ENCODE data around the gene DENND5A. TPM values are rescaled to one million over a fixed set of nuclear protein-coding genes. Genes with fewer than 3 reads are reported as not detected.

DENND5A gene
- polyA plus RNA-seq, 1 donor, result 28.5 TPM

GRCh38 chr11:9126636-9127035 is 138.5 kb downstream of the DENND5A start:
- H3K9me3 ChIP-seq (ENCODE audit: control insufficient read depth, low read depth, low read length), result no peaks in the 10 kb centered on the region
- H3K4me3 ChIP-seq (ENCODE audit: low read length), result no peak overlapping the region
- no peak overlapping the region for H3K27ac ChIP-seq (ENCODE audit: low read length)
- H3K4me1 ChIP-seq (ENCODE audit: control insufficient read depth, insufficient read depth, low read length), result no peaks in the 10 kb centered on the region
- WGBS (ENCODE audit: insufficient coverage, low lambda C conversion rate), result 80% methylated on average over 1 of the region's 2 CpGs
- DNase-seq, result no peak
- no peaks in the 10 kb centered on the region for H3K27me3 ChIP-seq (ENCODE audit: control insufficient read depth, insufficient read depth, low read length)
- no peaks in the 10 kb centered on the region for H3K36me3 ChIP-seq (ENCODE audit: control insufficient read depth, insufficient read depth, low read length)

- H3K4me3 ChIP-seq (ENCODE audit: low read length), result no peak overlapping the region
- H3K27ac ChIP-seq (ENCODE audit: low read length), result no peak overlapping the region
- no peaks in the 10 kb centered on the region for H3K27me3 ChIP-seq (ENCODE audit: control insufficient read depth, insufficient read depth, low read length)
- no peaks in the 10 kb centered on the region for H3K4me1 ChIP-seq (ENCODE audit: control insufficient read depth, insufficient read depth, low read length)
- WGBS (ENCODE audit: insufficient coverage, low lambda C conversion rate), result no CpG with 5 or more reads among the region's 2 CpGs
- H3K36me3 ChIP-seq (ENCODE audit: control insufficient read depth, insufficient read depth, low read length), result no peaks in the 10 kb centered on the region
- DNase-seq, result no peak
- H3K9me3 ChIP-seq (ENCODE audit: control insufficient read depth, low read depth, low read length), result no peaks in the 10 kb centered on the region
Measured at GRCh38 chr11:9125185-9125886, 139.8 kb downstream of the DENND5A start.

DNA sequence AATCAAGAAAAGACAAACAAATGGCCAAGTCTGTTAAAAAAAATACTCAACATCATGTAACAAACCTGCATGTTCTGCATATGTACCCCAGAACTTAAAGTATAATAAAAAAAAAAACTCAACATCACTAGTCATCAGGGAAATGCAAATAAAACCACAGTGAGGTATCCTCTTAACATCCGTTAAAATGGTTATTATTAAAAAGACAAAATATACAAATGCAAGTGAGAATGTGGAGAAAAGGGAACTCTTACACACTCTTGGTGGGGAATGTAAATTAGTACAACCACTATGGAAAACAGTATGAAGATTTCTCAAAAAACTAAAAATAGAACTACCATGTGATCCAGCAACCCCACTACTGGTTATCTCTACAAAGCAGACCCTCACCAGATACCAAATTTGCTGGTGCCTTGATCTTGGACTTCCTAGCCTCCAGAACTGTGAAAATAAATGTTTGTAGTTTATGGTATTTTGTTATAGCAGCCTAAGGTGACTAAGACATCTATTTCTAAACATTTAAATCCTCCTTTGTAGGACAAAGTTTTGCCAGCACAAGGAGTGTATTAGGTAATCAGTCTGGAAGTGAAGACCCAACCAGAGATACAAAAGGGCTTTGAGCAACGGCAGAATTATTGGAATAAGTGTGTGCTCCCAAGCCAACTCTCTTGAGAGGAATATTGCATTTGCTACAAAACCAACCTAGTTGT is 141.4 kb downstream of the DENND5A start:
- no peaks in the 10 kb centered on the region for H3K36me3 ChIP-seq (ENCODE audit: control insufficient read depth, insufficient read depth, low read length)
- no peaks in the 10 kb centered on the region for H3K9me3 ChIP-seq (ENCODE audit: control insufficient read depth, low read depth, low read length)
- no peak overlapping the region for H3K27ac ChIP-seq (ENCODE audit: low read length)
- H3K4me3 ChIP-seq (ENCODE audit: low read length), result no peak overlapping the region
- 100% methylated on average over 1 of the region's 2 CpGs for WGBS (ENCODE audit: insufficient coverage, low lambda C conversion rate)
- H3K27me3 ChIP-seq (ENCODE audit: control insufficient read depth, insufficient read depth, low read length), result no peaks in the 10 kb centered on the region
- no peaks in the 10 kb centered on the region for H3K4me1 ChIP-seq (ENCODE audit: control insufficient read depth, insufficient read depth, low read length)
- no peak for DNase-seq

DNA sequence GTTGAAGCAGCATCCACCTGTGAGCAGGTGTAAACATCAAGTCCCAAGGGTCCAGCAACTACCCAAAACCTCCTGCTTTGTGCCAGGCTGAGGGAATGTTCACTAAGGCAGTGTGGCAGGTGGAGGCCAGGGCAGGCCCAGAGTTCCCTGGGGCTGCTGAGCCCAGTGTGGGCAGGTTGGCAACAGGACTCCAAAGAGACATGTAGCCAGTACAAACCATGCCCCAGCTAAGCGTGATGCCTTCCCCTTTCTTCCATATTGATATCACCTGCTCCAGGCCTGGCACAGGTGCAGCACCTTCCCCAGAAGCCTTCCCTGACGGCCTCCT is 143.7 kb downstream of the DENND5A start:
- Histone ChIP-seq H3K9me3 (ENCODE audit: control insufficient read depth, low read depth, low read length) (no peaks in the 10 kb centered on the region), H3K4me3 (ENCODE audit: low read length) (no peak overlapping the region), H3K4me1 (ENCODE audit: control insufficient read depth, insufficient read depth, low read length) (no peaks in the 10 kb centered on the region), H3K27ac (ENCODE audit: low read length) (no peak overlapping the region), H3K27me3 (ENCODE audit: control insufficient read depth, insufficient read depth, low read length) (no peaks in the 10 kb centered on the region), H3K36me3 (ENCODE audit: control insufficient read depth, insufficient read depth, low read length) (no peaks in the 10 kb centered on the region)
- WGBS (ENCODE audit: insufficient coverage, low lambda C conversion rate), result 88% methylated on average over 1 of the region's 2 CpGs
- DNase-seq, result no peak

GRCh38 chr11:9120664-9121468 is 144.3 kb downstream of the DENND5A start:
- Histone ChIP-seq H3K27ac (ENCODE audit: low read length) (no peak overlapping the region), H3K9me3 (ENCODE audit: control insufficient read depth, low read depth, low read length) (no peaks in the 10 kb centered on the region), H3K4me1 (ENCODE audit: control insufficient read depth, insufficient read depth, low read length) (no peaks in the 10 kb centered on the region), H3K4me3 (ENCODE audit: low read length) (no peak overlapping the region), H3K36me3 (ENCODE audit: control insufficient read depth, insufficient read depth, low read length) (no peaks in the 10 kb centered on the region), H3K27me3 (ENCODE audit: control insufficient read depth, insufficient read depth, low read length) (no peaks in the 10 kb centered on the region)
- DNase-seq, result no peak
- no CpG with 5 or more reads among the region's 9 CpGs for WGBS (ENCODE audit: insufficient coverage, low lambda C conversion rate)

- DNase-seq, result no peak
- WGBS (ENCODE audit: insufficient coverage, low lambda C conversion rate), result no CpG with 5 or more reads among the region's 2 CpGs
- Histone ChIP-seq H3K4me1 (ENCODE audit: control insufficient read depth, insufficient read depth, low read length) (no peaks in the 10 kb centered on the region), H3K4me3 (ENCODE audit: low read length) (no peak overlapping the region), H3K9me3 (ENCODE audit: control insufficient read depth, low read depth, low read length) (no peaks in the 10 kb centered on the region), H3K36me3 (ENCODE audit: control insufficient read depth, insufficient read depth, low read length) (no peaks in the 10 kb centered on the region), H3K27ac (ENCODE audit: low read length) (no peak overlapping the region), H3K27me3 (ENCODE audit: control insufficient read depth, insufficient read depth, low read length) (no peaks in the 10 kb centered on the region)
Measured at GRCh38 chr11:9118277-9118676, 146.9 kb downstream of the DENND5A start.

DNA sequence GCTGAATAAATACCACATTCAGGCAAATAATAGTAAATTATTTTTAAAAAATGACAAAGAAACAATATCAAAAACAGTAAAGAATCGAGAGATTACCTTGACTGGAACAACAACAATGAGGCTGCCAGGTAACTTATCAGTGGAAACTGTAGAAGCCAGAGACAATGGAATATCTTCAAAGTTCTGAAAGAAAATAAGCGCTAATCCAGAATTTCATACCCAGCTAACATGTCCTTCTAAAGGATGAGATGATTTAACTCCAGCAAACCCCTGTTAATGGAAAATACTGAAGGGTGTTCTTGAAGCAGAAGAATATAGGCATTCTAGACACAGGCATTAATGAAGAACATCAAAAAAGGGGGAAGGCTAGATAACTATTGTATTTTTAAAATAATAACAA is 153.1 kb downstream of the DENND5A start:
- WGBS (ENCODE audit: insufficient coverage, low lambda C conversion rate), result 100% methylated on average over 2 of the region's 2 CpGs
- H3K4me3 ChIP-seq (ENCODE audit: low read length), result no peak overlapping the region
- no peak overlapping the region for H3K27ac ChIP-seq (ENCODE audit: low read length)
- no peak for DNase-seq
- H3K36me3 ChIP-seq (ENCODE audit: control insufficient read depth, insufficient read depth, low read length), result no peaks in the 10 kb centered on the region
- peaks cover 8% of the 10 kb centered on the region for H3K9me3 ChIP-seq (ENCODE audit: control insufficient read depth, low read depth, low read length)
- H3K4me1 ChIP-seq (ENCODE audit: control insufficient read depth, insufficient read depth, low read length), result no peaks in the 10 kb centered on the region
- H3K27me3 ChIP-seq (ENCODE audit: control insufficient read depth, insufficient read depth, low read length), result no peaks in the 10 kb centered on the region

DNA sequence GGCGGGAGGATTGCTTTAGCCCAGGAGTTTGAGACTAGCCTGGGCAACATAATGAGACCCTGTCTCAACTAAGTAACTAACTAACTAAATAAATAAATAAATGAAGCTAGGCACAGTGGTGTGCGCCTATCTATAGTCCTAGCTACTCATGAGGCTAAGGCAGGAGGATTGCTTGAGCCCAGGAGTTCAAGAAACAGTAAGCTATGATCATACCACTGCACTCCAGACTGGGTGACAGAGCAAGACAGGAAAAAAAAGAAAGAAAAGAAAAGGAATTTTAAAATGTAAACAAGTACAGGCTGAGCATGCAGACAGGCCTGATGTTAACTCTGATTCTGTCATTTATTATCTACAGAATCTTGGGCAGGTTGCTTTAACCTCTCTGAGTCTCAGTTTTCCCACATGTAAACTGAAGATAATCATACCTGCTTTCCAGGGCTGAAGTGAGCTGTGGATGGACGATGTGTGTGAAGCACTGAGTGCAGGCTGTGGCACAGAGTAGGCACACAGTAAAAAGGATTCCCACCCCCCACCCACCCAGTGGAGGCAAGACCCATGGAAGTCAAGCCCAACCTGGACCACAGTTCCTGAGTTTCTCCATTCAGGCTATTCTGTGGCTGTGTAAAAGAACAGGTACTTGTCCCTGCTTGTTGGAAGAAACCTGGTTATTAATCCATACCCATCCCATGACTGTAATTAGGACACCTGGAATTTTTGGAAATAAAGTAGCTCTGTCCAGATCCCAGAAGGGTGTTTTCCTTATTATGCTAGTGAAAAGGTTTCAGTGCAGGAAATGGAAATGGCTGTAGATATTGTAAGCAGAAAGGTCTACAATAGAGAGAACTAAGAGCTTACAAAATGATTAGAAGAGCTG is 155.1 kb downstream of the DENND5A start:
- no CpG with 5 or more reads among the region's 3 CpGs for WGBS (ENCODE audit: insufficient coverage, low lambda C conversion rate)
- H3K4me3 ChIP-seq (ENCODE audit: low read length), result no peak overlapping the region
- H3K9me3 ChIP-seq (ENCODE audit: control insufficient read depth, low read depth, low read length), result peaks cover 8% of the 10 kb centered on the region
- H3K27ac ChIP-seq (ENCODE audit: low read length), result no peak overlapping the region
- no peaks in the 10 kb centered on the region for H3K27me3 ChIP-seq (ENCODE audit: control insufficient read depth, insufficient read depth, low read length)
- H3K36me3 ChIP-seq (ENCODE audit: control insufficient read depth, insufficient read depth, low read length), result no peaks in the 10 kb centered on the region
- H3K4me1 ChIP-seq (ENCODE audit: control insufficient read depth, insufficient read depth, low read length), result no peaks in the 10 kb centered on the region
- DNase-seq, result no peak

DNA sequence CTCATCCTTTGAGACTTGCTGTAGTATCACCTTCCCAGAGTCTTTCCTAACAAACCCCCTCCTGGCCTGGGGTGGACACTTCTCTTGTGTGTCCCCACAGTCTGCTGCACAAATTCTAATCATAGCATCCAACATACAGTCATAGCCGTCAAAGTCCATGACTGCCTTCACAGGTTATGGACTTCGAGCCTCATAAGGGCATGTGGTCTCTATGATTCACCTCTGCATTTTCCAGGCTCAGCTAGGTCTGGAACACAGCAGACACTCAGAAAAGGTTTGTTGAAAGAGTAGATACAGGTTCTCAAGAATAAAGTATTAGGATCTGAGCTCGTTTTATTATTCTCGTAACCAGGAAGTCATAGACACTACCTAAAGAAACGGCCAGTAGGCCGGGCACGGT is 160.6 kb downstream of the DENND5A start:
- Histone ChIP-seq H3K27me3 (ENCODE audit: control insufficient read depth, insufficient read depth, low read length) (no peaks in the 10 kb centered on the region), H3K4me3 (ENCODE audit: low read length) (no peak overlapping the region), H3K9me3 (ENCODE audit: control insufficient read depth, low read depth, low read length) (no peaks in the 10 kb centered on the region), H3K36me3 (ENCODE audit: control insufficient read depth, insufficient read depth, low read length) (no peaks in the 10 kb centered on the region), H3K4me1 (ENCODE audit: control insufficient read depth, insufficient read depth, low read length) (no peaks in the 10 kb centered on the region), H3K27ac (ENCODE audit: low read length) (peak overlapping the region; percentile 41)
- no CpG with 5 or more reads among the region's 7 CpGs for WGBS (ENCODE audit: insufficient coverage, low lambda C conversion rate)
- peak; percentile 76 to 84 for DNase-seq
